RCC 7860 (cell line): Measurements from ENCODE around the gene MYOM1.

Experiments used
- DNase-seq: peaks from one replicate; pipeline ENCODE4 v3.0.0-alpha.2; 2015; ENCODE audit warnings: low spot score
- FAIRE-seq: peaks from 2 replicates; lab custom pipeline; 2012; peaks lifted over from hg19 to GRCh38; lab: Jason Lieb, UNC

The MYOM1 gene

GRCh38 chr18:3219631-3220335 is at the start of gene MYOM1:
MYOM1 (minus strand) TSS chr18:3219968; CDS start chr18:3215223, 4,745 bp downstream.
- FAIRE-seq (no peak), DNase-seq (no peak)

GRCh38 chr18:3269241-3269913 is 49.6 kb upstream of the MYOM1 start:
- DNase-seq = no peak
- no peak for FAIRE-seq

GRCh38 chr18:3268306-3268705 is 48.5 kb upstream of the MYOM1 start:
- DNase-seq (no peak), FAIRE-seq (no peak)

GRCh38 chr18:3266062-3266608 is 46.4 kb upstream of the MYOM1 start:
- FAIRE-seq (no peak), DNase-seq (no peak)

GRCh38 chr18:3265564-3266033 is 45.8 kb upstream of the MYOM1 start:
- FAIRE-seq = no peak
- DNase-seq = no peak

- no peak for FAIRE-seq
- DNase-seq = no peak
Measured at GRCh38 chr18:3264362-3264761, 44.6 kb upstream of the MYOM1 start.

- FAIRE-seq = no peak
- DNase-seq = no peak
Measured at GRCh38 chr18:3263132-3263700, 43.4 kb upstream of the MYOM1 start.

GRCh38 chr18:3262234-3263131 is 42.7 kb upstream of the MYOM1 start:
- DNase-seq (no peak), FAIRE-seq (no peak)

- FAIRE-seq (no peak), DNase-seq (peak; percentile 62)
Measured at GRCh38 chr18:3261373-3262233, 41.8 kb upstream of the MYOM1 start, which contains the start of gene MYL12B. MYL12B (plus strand) TSS chr18:3262133; CDS start chr18:3272899, 10,766 bp downstream.

- no peak for DNase-seq
- FAIRE-seq = no peak
Measured at GRCh38 chr18:3260995-3261372, 41.2 kb upstream of the MYOM1 start.

- FAIRE-seq = no peak
- no peak for DNase-seq
Measured at GRCh38 chr18:3257627-3258120, 37.9 kb upstream of the MYOM1 start.

GRCh38 chr18:3256693-3257626 is 37.2 kb upstream of the MYOM1 start:
- DNase-seq (no peak), FAIRE-seq (no peak)

GRCh38 chr18:3255611-3256165 is 35.9 kb upstream of the MYOM1 start:
- DNase-seq (no peak), FAIRE-seq (no peak)

- no peak for DNase-seq
- no peak for FAIRE-seq
Measured at GRCh38 chr18:3254725-3255124, 35.0 kb upstream of the MYOM1 start.

GRCh38 chr18:3252843-3253242 is 33.1 kb upstream of the MYOM1 start:
- no peak for FAIRE-seq
- DNase-seq = no peak

- DNase-seq = no peak
- FAIRE-seq = no peak
Measured at GRCh38 chr18:3251963-3252277, 32.2 kb upstream of the MYOM1 start.

GRCh38 chr18:3251249-3251962 is 31.6 kb upstream of the MYOM1 start:
- FAIRE-seq = no peak

More at GRCh38 chr18:3251249-3251962, 31.6 kb upstream of the MYOM1 start:
- DNase-seq = no peak
